Measurements from ENCODE around the gene ANKS6. TPM values are rescaled to one million over a fixed set of nuclear protein-coding genes. Genes with fewer than 3 reads are reported as not detected.

ANKS6 gene
- total RNA-seq, 2 donors from 2014 or later: 6.5 to 7.4 TPM

DNA sequence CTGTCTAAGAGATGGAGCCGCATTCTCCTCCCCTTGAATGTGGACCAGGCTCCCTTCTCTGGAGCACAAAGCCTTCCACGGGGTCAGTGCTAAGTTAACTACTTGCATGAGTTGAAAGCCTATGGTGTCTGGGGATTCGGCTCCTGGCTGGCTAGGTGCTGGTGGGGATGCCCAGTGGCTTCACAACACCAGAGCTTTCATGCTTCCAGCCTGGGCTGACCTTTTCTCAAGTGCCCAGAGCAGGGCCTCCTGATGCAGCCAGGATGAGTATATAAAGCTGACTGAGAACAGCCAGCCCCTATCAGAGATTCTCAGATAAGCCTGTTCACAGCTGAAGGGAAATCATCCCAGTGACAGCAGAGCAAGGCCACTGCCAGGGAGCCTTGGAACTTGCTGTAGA, 22.9 kb upstream of the ANKS6 start:
- intact Hi-C loops (cut with DNase I): no loop called here
- DNase-seq (no peak), ATAC-seq (no peak)

DNA sequence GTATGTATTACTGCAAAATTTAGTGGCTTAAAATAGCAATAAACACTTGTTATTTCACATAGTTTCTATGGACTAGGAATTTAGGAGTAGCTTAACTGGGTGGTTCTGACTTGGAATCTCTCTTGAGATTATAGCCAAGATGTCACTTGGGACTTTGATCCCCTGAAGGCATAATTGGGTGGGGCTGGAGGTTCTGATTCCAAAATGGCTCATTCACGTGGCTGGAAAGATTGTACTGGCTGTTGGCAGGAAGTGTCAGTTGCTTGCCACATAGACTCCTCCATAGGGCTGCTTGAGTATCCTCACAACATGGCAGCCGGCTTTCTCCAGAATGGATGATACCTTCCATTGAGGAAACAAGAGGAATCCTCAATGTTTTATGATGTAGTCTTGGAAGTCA, 22.4 kb upstream of the ANKS6 start:
- ATAC-seq: no peak

DNA sequence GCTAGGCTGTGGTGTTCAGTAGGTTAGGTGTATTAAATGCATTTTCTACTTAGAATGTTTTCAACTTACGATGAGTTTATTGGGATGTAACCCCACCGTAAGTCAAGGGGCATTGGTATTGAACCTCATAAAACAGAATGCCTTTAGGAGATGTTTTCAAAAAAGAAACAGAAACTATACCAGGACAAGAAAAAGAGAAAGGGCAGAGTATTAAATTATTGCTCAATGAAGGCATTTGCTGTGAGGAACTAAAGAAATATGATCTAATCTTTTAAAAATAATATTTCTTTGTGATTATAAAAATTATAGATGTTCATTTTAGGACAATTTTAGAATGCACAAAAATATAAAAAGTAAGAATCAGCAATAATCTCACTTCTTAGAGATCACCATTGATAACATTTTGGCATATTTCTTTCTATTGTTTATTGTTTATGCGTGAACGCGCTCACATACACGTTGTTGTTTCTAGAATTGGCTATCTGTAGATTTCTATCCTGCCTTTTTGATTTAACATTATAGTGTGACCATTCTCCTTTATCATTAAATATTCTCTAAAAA, 19.1 kb upstream of the ANKS6 start:
- ATAC-seq: no peak
- intact Hi-C loops (cut with DNase I): no loop called here

More for the DNA sequence above, 22.4 kb upstream of the ANKS6 start:
- intact Hi-C loops (cut with DNase I): no loop called here
- no peak for DNase-seq

DNA sequence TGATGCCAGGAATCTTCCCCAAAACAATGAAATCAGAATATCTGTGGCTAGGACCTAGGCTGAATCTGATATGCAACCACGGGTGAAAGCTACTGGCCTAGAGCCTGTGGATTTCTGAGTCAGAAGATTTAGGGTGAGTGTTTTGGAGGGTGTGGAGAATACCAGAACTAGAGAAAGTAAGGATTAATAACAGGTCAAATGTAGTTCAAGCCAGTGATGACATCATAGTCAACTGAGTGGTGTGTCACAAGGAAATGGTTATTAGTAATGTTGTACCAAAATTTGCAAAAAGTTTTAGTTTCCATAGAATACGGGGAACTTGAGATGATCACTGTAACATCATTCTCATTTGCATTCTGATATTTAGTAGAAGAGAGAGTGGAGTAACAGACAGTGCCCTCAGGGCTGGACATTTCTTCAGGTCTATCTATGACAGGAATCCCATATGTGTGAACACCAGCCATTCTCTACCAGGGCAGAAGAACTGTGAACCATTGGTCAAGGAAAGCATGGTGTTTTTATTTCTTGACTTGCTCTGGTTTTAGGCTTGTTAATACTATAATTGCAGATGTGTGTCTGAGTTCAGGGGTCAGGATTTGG, 14.8 kb upstream of the ANKS6 start:
- ATAC-seq (peak in 1 of 2 donors; percentile 67), DNase-seq (no peak)
- intact Hi-C loops (cut with DNase I): no loop called here

More for the DNA sequence above, 19.1 kb upstream of the ANKS6 start:
- no peak for DNase-seq

DNA sequence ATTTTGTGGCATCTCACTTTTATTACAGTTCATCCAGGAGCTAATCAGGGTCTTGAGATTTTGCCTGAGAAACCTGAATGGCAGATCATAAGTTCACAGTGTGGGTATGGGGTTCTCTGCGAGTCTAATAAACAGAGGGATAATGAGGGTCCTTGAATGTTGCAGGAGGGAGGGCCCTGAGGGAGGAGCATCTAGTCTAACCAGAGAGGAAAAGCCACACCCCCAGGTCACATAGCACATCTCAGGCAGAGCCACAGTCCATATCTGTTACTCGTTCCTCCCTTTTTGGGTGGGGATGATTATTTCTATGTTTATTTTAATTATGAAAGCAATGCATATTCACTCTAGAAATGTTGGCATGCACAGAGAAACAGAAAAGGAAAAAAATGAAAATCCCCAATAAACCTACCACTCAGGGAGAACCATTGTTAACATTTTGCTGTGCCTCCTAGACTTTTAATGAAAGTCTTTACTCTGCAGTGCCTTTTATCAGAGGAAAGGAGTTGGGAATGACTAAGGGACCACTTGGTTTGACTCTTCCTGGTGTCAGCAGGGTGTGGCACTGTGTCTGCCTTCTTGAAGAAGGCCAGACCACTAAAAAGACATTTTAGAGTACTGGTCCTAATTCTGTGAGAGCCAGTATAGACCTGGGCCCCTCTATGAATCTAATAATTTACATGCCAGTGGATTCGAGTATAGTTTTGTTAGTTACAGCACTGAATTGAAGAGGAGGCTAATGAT, 13.9 kb upstream of the ANKS6 start:
- intact Hi-C loops (cut with DNase I): no loop called here
- DNase-seq: no peak
- ATAC-seq: no peak

DNA sequence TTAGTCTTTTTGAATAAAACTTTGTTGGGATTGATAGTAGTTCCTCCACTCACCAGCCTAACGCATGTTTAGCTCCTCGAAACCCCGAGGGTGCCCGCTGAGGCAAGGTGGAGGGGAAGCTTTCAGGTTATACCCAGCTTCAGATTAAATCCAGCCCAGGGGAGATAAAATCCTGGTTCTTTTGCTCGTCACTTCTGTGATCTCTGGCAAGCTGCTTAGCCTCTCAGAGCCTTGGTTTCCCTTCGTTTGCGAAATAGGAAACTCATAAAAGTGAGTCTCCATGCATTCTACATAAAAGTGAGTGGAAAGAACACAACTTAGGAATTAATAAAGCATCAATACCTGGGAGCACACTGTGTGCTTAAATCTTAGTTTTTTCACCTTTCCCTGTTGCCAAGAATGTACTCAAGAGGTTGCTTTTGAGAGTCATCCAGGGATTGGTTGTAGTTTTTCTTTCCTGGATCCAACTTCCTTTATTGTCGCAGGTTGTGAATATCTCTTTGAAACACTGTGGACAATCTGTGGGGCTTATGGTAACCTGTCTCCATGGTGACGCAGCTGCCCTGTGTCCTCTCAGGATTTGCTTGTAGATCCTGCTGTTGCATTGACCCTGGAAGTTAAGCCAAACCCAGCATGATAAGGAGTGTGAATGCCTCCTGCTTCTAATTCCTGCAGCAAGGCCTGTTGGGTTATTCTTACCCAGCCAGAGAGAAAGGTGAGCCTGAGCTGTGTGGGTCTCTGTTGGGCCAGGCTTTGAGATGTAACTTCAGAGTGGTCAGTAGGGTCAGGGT, 13.2 kb upstream of the ANKS6 start:
- DNase-seq (no peak), ATAC-seq (no peak)
- intact Hi-C loops (cut with DNase I): no loop called here

DNA sequence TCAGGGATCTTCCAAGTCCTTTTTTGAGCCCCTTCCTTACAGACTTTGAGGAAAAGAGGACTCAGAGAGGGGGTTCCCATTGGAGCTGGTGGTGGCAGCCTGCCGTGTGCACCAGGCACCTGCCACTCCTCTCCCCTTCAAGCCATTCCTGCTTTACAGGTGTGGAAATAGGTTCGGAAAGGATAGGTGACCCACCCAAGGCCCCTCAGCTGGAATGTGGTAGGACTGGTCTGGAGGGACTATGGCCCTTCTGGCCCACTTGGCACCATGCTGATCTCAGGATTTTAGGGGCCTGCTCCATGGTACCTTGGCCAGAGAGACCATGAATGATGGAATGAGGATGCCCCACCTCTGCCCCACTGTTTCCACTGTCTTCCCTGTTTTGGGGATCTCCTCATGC, 12.5 kb upstream of the ANKS6 start:
- DNase-seq: no peak
- no peak for ATAC-seq
- intact Hi-C loops (cut with DNase I): no loop called here

DNA sequence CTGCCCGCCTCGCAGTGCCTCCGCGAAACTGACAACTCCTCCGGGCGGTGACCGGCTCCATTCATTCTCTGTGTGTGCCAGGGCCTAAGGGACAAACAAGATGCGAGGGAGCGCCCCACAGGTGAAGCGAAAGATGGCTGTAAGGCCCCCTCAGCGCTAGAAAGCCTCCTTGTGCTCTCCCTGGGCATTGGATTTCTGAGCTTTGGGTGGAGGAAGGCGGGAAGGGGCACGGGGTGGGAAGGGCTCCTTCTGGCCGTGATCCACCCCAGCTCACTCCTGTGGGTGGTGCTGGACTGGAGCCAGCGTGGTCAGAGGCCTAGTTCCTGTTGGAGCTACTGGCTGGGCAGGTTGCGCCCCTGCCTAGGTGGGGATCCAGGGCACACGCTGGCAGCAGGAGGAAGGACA, 12.1 kb upstream of the ANKS6 start:
- no peak for DNase-seq
- intact Hi-C loops (cut with DNase I): no loop called here
- ATAC-seq: peak in 1 of 2 donors; percentile 24

DNA sequence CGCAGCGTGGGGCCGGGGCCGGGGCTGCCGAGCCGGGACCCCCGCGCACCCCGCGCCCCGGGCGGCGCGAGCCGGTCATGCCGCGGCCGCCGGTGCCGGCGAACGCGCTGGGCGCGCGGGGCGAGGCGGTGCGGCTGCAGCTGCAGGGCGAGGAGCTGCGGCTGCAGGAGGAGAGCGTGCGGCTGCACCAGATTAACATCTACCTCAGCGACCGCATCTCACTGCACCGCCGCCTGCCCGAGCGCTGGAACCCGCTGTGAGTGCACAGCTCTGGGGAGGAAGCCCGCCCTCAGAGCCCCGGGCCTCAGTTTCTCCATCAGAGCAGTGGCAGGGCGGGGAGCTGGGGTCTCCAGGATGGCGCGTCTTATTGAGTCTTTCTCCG, 11.4 kb upstream of the ANKS6 start:
- ATAC-seq: no peak
- intact Hi-C loops (cut with DNase I): no loop called here
- DNase-seq: no peak

DNA sequence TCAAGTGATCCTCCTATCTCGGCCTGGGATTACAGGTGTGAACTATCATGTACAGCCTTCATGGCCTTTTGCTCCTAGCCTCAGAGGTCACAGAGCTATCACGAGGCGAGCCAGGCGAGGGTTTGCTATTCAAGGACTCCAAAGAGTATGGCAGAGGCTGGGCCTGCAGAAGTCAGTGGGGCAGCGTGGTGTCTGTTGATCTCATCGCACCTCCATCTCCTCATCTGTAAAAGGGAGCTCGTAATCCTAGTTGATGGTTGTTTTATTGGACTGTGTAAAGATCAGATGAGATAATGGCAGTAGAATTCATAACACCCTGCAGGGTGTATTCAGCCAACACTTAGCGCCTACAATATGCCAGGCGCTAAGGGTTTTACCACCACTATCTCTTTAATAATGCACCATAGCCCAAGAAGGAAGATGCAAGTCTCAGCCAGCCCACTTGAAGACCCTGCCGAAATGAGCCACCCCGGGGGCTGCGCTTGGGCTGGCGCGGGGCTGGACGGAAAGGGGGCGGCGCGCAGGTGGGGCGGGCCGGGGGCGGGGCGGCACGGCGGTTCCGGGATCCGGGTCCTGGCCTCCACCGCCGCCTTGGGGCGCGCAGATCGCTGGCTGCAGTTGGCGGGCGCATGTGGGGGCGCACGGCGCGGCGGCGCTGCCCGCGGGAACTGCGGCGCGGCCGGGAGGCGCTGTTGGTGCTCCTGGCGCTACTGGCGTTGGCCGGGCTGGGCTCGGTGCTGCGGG, 10.9 kb upstream of the ANKS6 start, which contains the start of gene GALNT12:
TSS of gene GALNT12 (plus strand) at position 601 of the 744 bp plus-strand sequence. CDS start at position 630, 29 bp downstream.
- ATAC-seq: peak; percentile 60 to 74
- DNase-seq: no peak
- intact Hi-C loops (cut with DNase I): no loop called here

DNA sequence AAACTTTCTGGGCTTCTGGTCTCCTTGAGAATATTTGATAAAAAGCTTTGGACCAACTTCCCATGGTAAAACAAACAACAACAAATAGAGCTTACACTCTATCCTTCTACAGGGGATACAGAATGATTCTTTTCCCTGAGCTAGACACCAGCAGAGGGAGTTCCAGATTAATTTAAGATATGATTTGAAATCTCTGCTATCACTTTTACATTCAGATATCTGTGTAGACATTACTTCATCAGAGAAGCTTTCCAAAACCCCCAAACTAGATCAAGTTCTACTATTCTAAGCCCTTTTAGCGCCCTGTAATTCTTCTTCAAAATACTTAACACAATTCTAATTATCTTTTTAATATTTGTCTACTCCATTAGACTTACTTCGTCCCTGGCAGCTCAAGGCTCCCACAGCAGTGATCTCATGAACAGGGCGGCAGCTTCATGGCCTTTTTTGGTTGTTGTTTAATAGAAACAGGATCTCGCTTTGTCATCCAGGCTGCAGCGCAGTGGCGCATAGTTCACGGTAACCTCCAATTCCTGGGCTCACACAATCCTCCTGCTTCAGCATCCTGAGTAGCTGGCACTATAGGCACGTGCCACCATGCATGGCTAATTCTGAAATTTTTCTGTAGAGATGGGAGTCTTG, 10.2 kb upstream of the ANKS6 start:
- DNase-seq (no peak), ATAC-seq (no peak)
- intact Hi-C loops (cut with DNase I): no loop called here

DNA sequence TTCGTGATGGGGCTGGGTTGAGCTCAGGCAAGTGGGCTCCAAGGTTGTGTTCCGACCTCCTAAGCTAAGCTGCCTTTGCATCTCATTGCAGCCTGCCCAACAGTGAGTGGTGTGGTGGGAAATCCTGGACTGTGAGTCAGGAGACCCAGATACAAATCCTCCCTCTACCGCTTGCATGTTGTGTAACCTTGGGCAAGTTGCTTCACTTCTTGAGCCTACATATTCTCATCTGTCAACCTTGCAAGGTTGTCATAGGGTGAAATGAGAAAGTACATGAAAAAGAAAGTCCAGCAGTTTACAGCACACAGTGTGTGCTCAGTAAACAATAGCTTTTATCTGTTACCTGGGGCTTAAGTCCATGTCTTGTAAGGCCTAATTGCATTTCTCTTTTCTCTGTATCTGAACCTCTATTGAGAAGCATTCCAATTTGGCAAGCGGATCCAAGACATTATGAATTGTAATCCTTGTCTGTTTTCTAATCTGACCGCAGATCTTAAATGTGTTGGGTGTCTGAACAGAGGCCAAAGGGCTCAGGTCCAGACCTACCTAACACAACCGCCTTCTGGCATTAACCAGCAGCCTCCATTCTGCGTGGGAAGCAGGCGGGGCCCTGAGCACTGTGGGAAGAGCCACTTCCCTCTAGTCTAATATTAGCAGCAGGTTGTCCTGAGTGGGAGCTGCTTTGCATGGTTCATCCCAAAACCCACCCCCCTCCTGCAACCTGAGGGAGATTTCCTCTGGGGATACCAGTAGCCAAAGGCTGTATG, 9.3 kb upstream of the ANKS6 start:
- DNase-seq: no peak
- peak in 1 of 2 donors; percentile 66 for ATAC-seq
- intact Hi-C loops (cut with DNase I): no loop called here

DNA sequence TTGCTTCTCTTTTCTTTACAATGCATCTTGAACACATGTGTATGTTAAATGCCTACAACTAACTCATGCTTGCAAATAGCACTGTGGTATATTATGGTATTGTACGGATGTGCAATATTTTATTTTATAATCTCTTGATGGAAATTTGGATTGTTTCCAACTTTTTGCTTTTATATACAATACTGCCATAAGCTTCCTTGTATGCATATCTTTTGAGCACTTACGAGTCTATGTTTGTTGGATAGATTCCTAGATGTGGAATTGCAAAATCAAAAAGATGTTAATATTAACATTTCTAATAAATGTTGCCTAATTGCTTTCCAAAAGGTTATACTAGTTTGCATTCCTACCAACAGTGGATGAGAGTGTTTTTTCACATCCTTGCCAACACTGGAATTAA, 7.7 kb upstream of the ANKS6 start:
- intact Hi-C loops (cut with DNase I): no loop called here
- no peak for ATAC-seq
- DNase-seq: no peak

DNA sequence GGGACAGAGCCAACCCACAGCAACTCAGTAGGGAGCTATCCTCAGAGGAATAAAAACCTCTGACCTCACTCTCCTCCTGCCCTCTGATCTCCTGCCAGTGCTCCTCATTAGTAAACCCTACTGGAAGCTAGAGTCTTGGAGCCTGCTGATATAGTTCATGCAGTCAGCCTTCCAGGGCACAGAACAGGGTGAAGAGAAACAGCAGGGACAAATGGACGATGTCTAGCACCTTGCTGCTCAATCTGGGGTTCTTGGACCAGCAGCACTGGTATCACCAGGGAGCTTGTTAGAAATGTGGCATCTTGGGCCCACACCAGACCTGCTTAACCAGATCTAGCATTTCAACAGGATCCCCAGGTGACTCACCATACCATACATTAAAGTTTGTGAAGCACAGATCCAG, 5.6 kb upstream of the ANKS6 start:
- ATAC-seq: no peak
- intact Hi-C loops (cut with DNase I): no loop called here

DNA sequence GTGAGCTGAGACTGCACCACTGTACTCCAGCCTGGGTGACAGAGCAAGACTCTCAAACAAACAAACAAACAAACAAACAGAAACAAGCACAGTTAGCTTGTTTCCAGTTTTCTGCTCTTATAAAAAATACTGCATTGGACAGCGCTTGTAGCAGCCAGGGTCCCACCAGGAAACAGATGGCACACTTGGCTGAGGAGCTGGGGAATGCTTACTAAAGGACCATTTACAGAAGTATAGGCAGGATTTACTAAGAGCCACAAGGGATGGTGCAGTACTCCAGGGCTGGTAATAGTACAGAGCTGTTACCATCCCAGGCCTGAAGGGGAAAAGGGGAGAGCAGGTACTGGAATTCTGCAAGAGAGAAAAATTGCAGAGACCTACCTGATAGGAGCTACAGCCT, 5.2 kb upstream of the ANKS6 start:
- DNase-seq (no peak), ATAC-seq (no peak)
- intact Hi-C loops (cut with DNase I): no loop called here

More for the DNA sequence above, 5.6 kb upstream of the ANKS6 start:
- DNase-seq: no peak

DNA sequence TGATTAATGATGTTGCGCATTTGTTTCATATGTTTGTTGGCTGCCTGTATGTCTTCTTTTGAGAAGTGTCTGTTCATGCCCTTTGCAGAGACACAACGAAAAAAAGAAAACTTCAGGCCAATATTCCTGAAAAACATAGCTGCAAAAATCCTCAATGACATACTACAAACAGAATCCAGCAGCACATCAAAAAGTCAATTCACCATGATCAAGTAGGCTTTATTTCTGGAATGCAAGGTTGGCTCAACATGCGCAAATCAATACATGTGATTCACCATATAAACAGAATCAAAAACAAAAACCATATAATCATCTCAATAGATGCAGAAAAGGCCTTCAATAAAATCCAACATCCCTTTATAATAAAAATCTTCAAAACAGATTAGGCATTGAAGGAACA, 1.9 kb upstream of the ANKS6 start:
- ATAC-seq (no peak), DNase-seq (no peak)
- intact Hi-C loops (cut with DNase I): no loop called here

DNA sequence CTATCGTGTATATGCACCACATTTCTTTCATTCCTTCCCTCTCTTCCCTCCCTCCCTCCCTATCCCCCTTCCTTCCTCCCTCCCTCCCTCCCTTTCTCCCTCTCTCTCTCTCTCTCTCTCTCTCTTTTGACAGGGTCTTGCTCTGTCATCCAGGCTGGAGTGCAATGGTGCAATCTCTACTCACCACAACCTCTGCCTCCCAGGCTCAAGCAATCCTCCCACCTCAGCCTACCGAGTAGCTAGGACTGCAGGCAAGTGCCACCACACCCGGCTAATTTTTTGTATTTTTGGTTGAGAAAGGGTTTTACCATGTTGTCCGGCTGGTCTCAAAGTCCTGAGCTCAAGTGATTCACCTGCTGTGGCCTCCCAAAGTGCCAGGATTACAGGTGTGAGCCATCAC, 1.1 kb upstream of the ANKS6 start:
- intact Hi-C loops (cut with DNase I): no loop called here
- DNase-seq: no peak
- ATAC-seq: no peak

DNA sequence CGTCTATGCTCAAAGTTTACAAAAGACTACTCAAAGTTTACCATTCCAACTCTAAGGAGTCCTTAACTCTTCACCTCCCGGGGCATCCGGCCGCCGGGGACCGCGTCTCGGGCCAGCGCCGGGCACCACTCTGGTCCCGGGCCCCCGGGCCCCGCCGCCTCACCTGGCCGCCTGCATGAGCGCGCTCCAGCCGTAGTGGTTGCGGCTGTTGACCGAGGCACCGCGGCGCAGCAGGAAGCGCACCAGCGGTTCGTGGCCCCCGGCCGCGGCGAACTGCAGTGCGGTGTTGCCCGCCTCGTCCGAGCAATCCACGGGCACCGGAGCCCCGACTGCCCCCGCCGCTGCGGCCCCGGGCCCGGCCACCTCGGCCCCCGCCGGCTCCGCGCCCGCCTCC, 388 bp downstream of the ANKS6 start:
- peak; percentile 5 to 19 for ATAC-seq
- intact Hi-C loops (cut with DNase I): no loop called here
- no peak for DNase-seq
